ENCODE results near the gene CCDC92B. TPM values are rescaled to one million over a fixed set of nuclear protein-coding genes. Genes with fewer than 3 reads are reported as not detected.

Gene CCDC92B
- total RNA-seq, 1 donor from 2014 or later = 0.35 TPM

- TF ChIP-seq CTCF (conservative IDR thresholded peaks at IDR 0.05) = no peak
- H3K4me1 Mint-ChIP-seq = peaks cover 11% of the 10 kb centered on the region
- H3K36me3 Mint-ChIP-seq (ENCODE audit: low read depth) = no peaks in the 10 kb centered on the region
- H3K27ac Mint-ChIP-seq (ENCODE audit: unreplicated experiment) = no peak overlapping the region
- H3K27me3 Mint-ChIP-seq (ENCODE audit: low read depth) = no peaks in the 10 kb centered on the region
- no peaks in the 10 kb centered on the region for H3K9me3 Mint-ChIP-seq
- DNase-seq (ENCODE audit: low read depth, low spot score) = no peak
- no peak overlapping the region for H3K4me3 Mint-ChIP-seq
Observed at GRCh38 chr17:2704031-2704889, 45.2 kb downstream of the CCDC92B start.

GRCh38 chr17:2703606-2704005, 45.8 kb downstream of the CCDC92B start:
- TF ChIP-seq CTCF (conservative IDR thresholded peaks at IDR 0.05) = no peak

GRCh38 chr17:2703181-2703580, 46.3 kb downstream of the CCDC92B start:
- no peak overlapping the region for H3K4me3 Mint-ChIP-seq
- H3K27me3 Mint-ChIP-seq (ENCODE audit: low read depth) = no peaks in the 10 kb centered on the region
- TF ChIP-seq CTCF (conservative IDR thresholded peaks at IDR 0.05) = no peak
- DNase-seq (ENCODE audit: low read depth, low spot score) = no peak
- H3K4me1 Mint-ChIP-seq = peaks cover 5% of the 10 kb centered on the region
- H3K27ac Mint-ChIP-seq (ENCODE audit: unreplicated experiment) = no peak overlapping the region
- no peaks in the 10 kb centered on the region for H3K9me3 Mint-ChIP-seq
- no peaks in the 10 kb centered on the region for H3K36me3 Mint-ChIP-seq (ENCODE audit: low read depth)

More at GRCh38 chr17:2703606-2704005, 45.8 kb downstream of the CCDC92B start:
- no peak overlapping the region for H3K27ac Mint-ChIP-seq (ENCODE audit: unreplicated experiment)
- H3K4me3 Mint-ChIP-seq = no peak overlapping the region
- H3K4me1 Mint-ChIP-seq = peaks cover 5% of the 10 kb centered on the region
- no peak for DNase-seq (ENCODE audit: low read depth, low spot score)
- H3K36me3 Mint-ChIP-seq (ENCODE audit: low read depth) = no peaks in the 10 kb centered on the region
- H3K27me3 Mint-ChIP-seq (ENCODE audit: low read depth) = no peaks in the 10 kb centered on the region
- no peaks in the 10 kb centered on the region for H3K9me3 Mint-ChIP-seq

GRCh38 chr17:2701996-2702741, 47.3 kb downstream of the CCDC92B start:
- H3K36me3 Mint-ChIP-seq (ENCODE audit: low read depth) = no peaks in the 10 kb centered on the region
- H3K4me3 Mint-ChIP-seq = no peak overlapping the region
- no peak overlapping the region for H3K27ac Mint-ChIP-seq (ENCODE audit: unreplicated experiment)
- H3K9me3 Mint-ChIP-seq = no peaks in the 10 kb centered on the region
- DNase-seq (ENCODE audit: low read depth, low spot score) = no peak
- TF ChIP-seq CTCF (conservative IDR thresholded peaks at IDR 0.05) = no peak
- H3K27me3 Mint-ChIP-seq (ENCODE audit: low read depth) = no peaks in the 10 kb centered on the region
- peaks cover 5% of the 10 kb centered on the region for H3K4me1 Mint-ChIP-seq

GRCh38 chr17:2701161-2701995, 48.1 kb downstream of the CCDC92B start:
- peaks cover 5% of the 10 kb centered on the region for H3K4me1 Mint-ChIP-seq
- no peaks in the 10 kb centered on the region for H3K27me3 Mint-ChIP-seq (ENCODE audit: low read depth)
- no peak overlapping the region for H3K27ac Mint-ChIP-seq (ENCODE audit: unreplicated experiment)
- no peak for TF ChIP-seq CTCF (conservative IDR thresholded peaks at IDR 0.05)
- DNase-seq (ENCODE audit: low read depth, low spot score) = no peak
- no peak overlapping the region for H3K4me3 Mint-ChIP-seq
- H3K9me3 Mint-ChIP-seq = no peaks in the 10 kb centered on the region
- no peaks in the 10 kb centered on the region for H3K36me3 Mint-ChIP-seq (ENCODE audit: low read depth)

All from neural crest cell (in vitro differentiated cells).